Measurements from ENCODE around the gene MEGF9. TPM values are rescaled to one million over a fixed set of nuclear protein-coding genes. Genes with fewer than 3 reads are reported as not detected.

MEGF9 gene
- total RNA-seq, 1 experiment from 2014 or later: 35.7 TPM

DNA sequence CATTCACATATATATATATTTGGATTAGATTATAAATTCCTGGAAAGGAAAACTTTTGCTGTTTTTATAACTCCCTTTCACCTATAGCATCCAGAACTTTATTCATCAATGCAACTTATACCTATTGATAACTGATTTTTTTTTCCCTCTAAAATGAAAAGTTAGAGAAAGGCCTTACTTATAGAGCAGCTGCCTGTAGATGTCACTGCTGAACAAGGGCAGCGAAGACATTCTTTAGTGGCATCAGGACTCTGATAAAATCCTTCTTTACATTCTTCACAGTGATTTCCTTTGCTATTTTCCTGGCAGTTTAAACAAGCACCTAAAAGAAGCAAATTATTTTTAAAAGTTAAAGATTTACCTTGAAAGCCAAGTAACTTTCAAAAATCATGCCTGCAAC is 102.1 kb downstream of the MEGF9 start:
- POLR2A ChIA-PET (ENCODE audit: unreplicated experiment): no interaction called here
- BruUV-seq (replicated peaks): no TSS peak
- TF ChIP-seq, protein P1, sequence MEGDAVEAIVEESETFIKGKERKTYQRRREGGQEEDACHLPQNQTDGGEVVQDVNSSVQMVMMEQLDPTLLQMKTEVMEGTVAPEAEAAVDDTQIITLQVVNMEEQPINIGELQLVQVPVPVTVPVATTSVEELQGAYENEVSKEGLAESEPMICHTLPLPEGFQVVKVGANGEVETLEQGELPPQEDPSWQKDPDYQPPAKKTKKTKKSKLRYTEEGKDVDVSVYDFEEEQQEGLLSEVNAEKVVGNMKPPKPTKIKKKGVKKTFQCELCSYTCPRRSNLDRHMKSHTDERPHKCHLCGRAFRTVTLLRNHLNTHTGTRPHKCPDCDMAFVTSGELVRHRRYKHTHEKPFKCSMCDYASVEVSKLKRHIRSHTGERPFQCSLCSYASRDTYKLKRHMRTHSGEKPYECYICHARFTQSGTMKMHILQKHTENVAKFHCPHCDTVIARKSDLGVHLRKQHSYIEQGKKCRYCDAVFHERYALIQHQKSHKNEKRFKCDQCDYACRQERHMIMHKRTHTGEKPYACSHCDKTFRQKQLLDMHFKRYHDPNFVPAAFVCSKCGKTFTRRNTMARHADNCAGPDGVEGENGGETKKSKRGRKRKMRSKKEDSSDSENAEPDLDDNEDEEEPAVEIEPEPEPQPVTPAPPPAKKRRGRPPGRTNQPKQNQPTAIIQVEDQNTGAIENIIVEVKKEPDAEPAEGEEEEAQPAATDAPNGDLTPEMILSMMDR (conservative IDR thresholded peaks at IDR 0.05): peak; percentile 45; the same call in 1 of the 2 replicates
- no peak for TF ChIP-seq EZH2 (IDR thresholded peaks at IDR 0.05; ENCODE audit: low read depth)
- H4K20me1 ChIP-seq (ENCODE audit: insufficient read depth): no peaks in the 10 kb centered on the region; the same call in 1 of the 2 replicates
- no peaks in the 10 kb centered on the region for H3K27me3 ChIP-seq (ENCODE audit: insufficient read depth, low read depth)
- DNase-seq: no peak
- H2AFZ ChIP-seq: no peak overlapping the region
- peaks cover 10% of the 10 kb centered on the region; the same call in 1 of the 2 replicates for H3F3A ChIP-seq (ENCODE audit: insufficient read depth, low read depth)
- intact Hi-C loops (cut with micrococcal nuclease; ENCODE audit: unreplicated experiment): loop anchor here (5.0 to 10.0 kb wide), 2 partner anchors 450 to 793 kb away; no protein-coding TSS in a partner anchor
- no peaks in the 10 kb centered on the region for H3K79me2 ChIP-seq (ENCODE audit: low read depth)
- H3K4me2 ChIP-seq: no peak overlapping the region
- peaks cover 22% of the 10 kb centered on the region for H3K36me3 ChIP-seq (ENCODE audit: low read depth)
- no peak overlapping the region for H3K4me3 ChIP-seq
- no peaks in the 10 kb centered on the region for H3K4me1 ChIP-seq (replicated peaks; ENCODE audit: insufficient read depth)
- no peak overlapping the region for H3K27ac ChIP-seq
- H3K9me3 ChIP-seq (ENCODE audit: insufficient read depth, low read depth): no peaks in the 10 kb centered on the region
- CTCF ChIA-PET: interaction anchor here (0.8 kb wide), 1 partner anchor 448 kb away, joined by 3 read pairs; no protein-coding TSS in a partner anchor
- H3K9me2 ChIP-seq (ENCODE audit: insufficient read depth): no peaks in the 10 kb centered on the region

DNA sequence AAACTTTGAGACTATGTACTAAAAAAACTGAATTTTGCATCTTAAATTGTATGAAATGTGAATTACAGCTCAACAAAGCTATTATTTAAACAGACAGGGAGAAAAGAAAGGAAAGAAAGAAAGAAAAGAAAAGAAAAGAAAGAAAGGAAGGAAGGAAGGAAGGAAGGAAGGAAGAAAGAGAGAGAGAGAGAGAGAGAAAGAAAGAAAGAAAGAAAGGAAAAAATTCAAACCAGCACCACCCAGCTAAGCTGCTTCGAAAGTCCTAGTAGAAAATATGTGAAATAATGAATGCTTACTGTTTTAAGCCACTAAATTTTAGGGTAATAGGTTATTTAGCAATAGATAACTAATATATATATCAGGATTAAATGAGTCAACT is 102.6 kb downstream of the MEGF9 start:
- DNase-seq: no peak
- ChIA-PET CTCF (interaction anchor here (0.6 to 0.8 kb wide), 3 partner anchors 27 to 449 kb away, joined by 3 to 32 read pairs (median 23); no protein-coding TSS in a partner anchor), POLR2A (ENCODE audit: unreplicated experiment) (interaction anchor here (0.7 kb wide), 1 partner anchor 181 kb away, joined by 4 read pairs; no protein-coding TSS in a partner anchor)
- H2AFZ ChIP-seq: no peak overlapping the region
- H3K36me3 ChIP-seq (ENCODE audit: low read depth): peaks cover 22% of the 10 kb centered on the region
- H3K27me3 ChIP-seq (ENCODE audit: insufficient read depth, low read depth): no peaks in the 10 kb centered on the region
- no peak for TF ChIP-seq EZH2 (IDR thresholded peaks at IDR 0.05; ENCODE audit: low read depth)
- TF ChIP-seq, protein P1 (conservative IDR thresholded peaks at IDR 0.05): no peak
- peaks cover 6% of the 10 kb centered on the region; the same call in 1 of the 2 replicates for H3F3A ChIP-seq (ENCODE audit: insufficient read depth, low read depth)
- H3K4me2 ChIP-seq: no peak overlapping the region
- no peaks in the 10 kb centered on the region for H3K4me1 ChIP-seq (replicated peaks; ENCODE audit: insufficient read depth)
- no peak overlapping the region for H3K27ac ChIP-seq
- intact Hi-C loops (cut with micrococcal nuclease; ENCODE audit: unreplicated experiment): loop anchor here (5.0 to 10.0 kb wide), 2 partner anchors 451 to 793 kb away; no protein-coding TSS in a partner anchor
- no peaks in the 10 kb centered on the region; the same call in 1 of the 2 replicates for H4K20me1 ChIP-seq (ENCODE audit: insufficient read depth)
- BruUV-seq (replicated peaks): no TSS peak
- H3K79me2 ChIP-seq (ENCODE audit: low read depth): no peaks in the 10 kb centered on the region
- no peaks in the 10 kb centered on the region for H3K9me3 ChIP-seq (ENCODE audit: insufficient read depth, low read depth)
- H3K4me3 ChIP-seq: no peak overlapping the region
- H3K9me2 ChIP-seq (ENCODE audit: insufficient read depth): no peaks in the 10 kb centered on the region

DNA sequence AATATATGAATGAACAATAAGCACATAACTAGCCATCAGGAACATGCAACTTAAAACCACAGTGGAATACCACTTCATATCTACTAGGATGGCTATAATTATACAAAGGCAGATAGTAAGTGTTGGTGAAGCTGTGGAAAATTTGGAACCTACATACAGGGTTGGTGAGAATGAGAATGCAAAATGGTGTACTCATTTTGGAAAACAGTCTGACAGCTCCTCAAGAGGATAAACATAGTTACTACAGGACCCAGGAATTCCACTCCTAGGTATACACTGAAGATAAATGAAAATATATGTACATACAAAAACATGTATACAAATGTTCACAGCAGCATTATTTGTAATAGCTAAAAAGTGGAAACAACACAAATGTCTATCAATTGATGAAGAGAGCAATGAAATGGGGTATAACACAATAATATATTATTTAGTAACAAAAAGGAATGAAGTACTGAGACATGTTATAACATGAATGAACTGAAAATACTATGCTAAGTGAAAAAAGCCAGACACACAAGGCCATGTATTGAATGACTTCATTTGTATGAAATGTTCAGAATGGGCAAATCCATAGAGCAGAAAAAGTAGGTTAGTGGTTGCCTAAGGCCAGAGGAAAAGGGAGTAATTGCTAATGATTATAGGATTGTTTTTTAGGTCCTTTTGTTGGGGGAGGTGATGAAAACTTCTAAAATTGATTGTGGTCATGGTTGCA is 103.1 kb downstream of the MEGF9 start:
- Histone ChIP-seq H2AFZ (no peak overlapping the region), H3K36me3 (ENCODE audit: low read depth) (peaks cover 26% of the 10 kb centered on the region), H4K20me1 (ENCODE audit: insufficient read depth) (no peaks in the 10 kb centered on the region), H3K4me1 (replicated peaks; ENCODE audit: insufficient read depth) (no peaks in the 10 kb centered on the region), H3F3A (ENCODE audit: insufficient read depth, low read depth) (peaks cover 3% of the 10 kb centered on the region; the same call in 1 of the 2 replicates), H3K9me2 (ENCODE audit: insufficient read depth) (no peaks in the 10 kb centered on the region), H3K4me2 (no peak overlapping the region), H3K27me3 (ENCODE audit: insufficient read depth, low read depth) (no peaks in the 10 kb centered on the region), H3K27ac (no peak overlapping the region), H3K9me3 (ENCODE audit: insufficient read depth, low read depth) (no peaks in the 10 kb centered on the region), H3K79me2 (ENCODE audit: low read depth) (no peaks in the 10 kb centered on the region), H3K4me3 (no peak overlapping the region)
- intact Hi-C loops (cut with micrococcal nuclease; ENCODE audit: unreplicated experiment): loop anchor here (5.0 to 10.0 kb wide), 2 partner anchors 451 to 794 kb away; no protein-coding TSS in a partner anchor
- BruUV-seq (replicated peaks): no TSS peak
- POLR2A ChIA-PET (ENCODE audit: unreplicated experiment): interaction anchor here (0.7 kb wide), 1 partner anchor 181 kb away, joined by 4 read pairs; no protein-coding TSS in a partner anchor
- TF ChIP-seq EZH2 (IDR thresholded peaks at IDR 0.05; ENCODE audit: low read depth): no peak
- TF ChIP-seq, protein P1 (conservative IDR thresholded peaks at IDR 0.05): peak; percentile 49
- DNase-seq: no peak
- CTCF ChIA-PET: interaction anchor here (0.5 to 0.8 kb wide), 5 partner anchors 27 to 449 kb away, joined by 3 to 32 read pairs (median 4); no protein-coding TSS in a partner anchor

Data from PC-9 (cell line).